OCI-LY3 (cell line): Measurements from ENCODE around the gene KLF3.

Experiments used
- H2AFZ ChIP-seq: fragments of 200-600, 300-600 bp; shearing (Covaris generic); 2 replicates; pipeline ENCODE4 v1.6.0; 2014; ENCODE audit warnings: antibody characterized with exemption, low read depth, low read length
- H3K27ac ChIP-seq: fragments of 200-600, 300-600 bp; sonication (generic); 2 replicates; pipeline ENCODE4 v1.5.1; 2014; ENCODE audit warnings: mild to moderate bottlenecking, low read length, moderate library complexity, mixed read lengths
- H3K27me3 ChIP-seq: fragments of 200-600, 300-600 bp; sonication (generic); 2 replicates; pipeline ENCODE4 v1.6.1; 2014; ENCODE audit warnings: low read depth, low read length, mixed read lengths
- H3K36me3 ChIP-seq: fragments of 200-600, 300-600 bp; sonication (generic); replicated peaks from 2 replicates; pipeline ENCODE3; 2014; ENCODE audit warnings: low read depth, low read length, mixed read lengths
- H3K4me1 ChIP-seq: fragments of 300-600, 200-600 bp; sonication (generic); 2 replicates; pipeline ENCODE4 v1.6.1; 2014; ENCODE audit warnings: low read length, mixed read lengths
- H3K4me2 ChIP-seq: fragments of 200-600, 300-600 bp; sonication (generic); 2 replicates; pipeline ENCODE4 v1.6.1; 2014; ENCODE audit warnings: low read length, mixed read lengths
- H3K4me3 ChIP-seq: fragments of 300-600, 200-600 bp; sonication (generic); 2 replicates; pipeline ENCODE4 v1.5.1; 2014; ENCODE audit warnings: antibody characterized with exemption, mild to moderate bottlenecking, low read length, moderate library complexity
- H3K79me2 ChIP-seq: fragments of 300-600, 200-600 bp; shearing (Covaris generic); 2 replicates; pipeline ENCODE4 v1.6.1; 2014; ENCODE audit warnings: mild to moderate bottlenecking, low read length, mixed read lengths
- H3K9ac ChIP-seq: fragments of 300-600, 200-600 bp; shearing (Covaris generic); 2 replicates; pipeline ENCODE4 v1.6.0; 2014; ENCODE audit warnings: mild to moderate bottlenecking, low read length, moderate library complexity
- H3K9me3 ChIP-seq: fragments of 200-600, 300-600 bp; shearing (Covaris generic); 2 replicates; pipeline ENCODE4 v1.6.1; 2014; ENCODE audit warnings: low read length, mixed read lengths; ENCODE audit not compliant: insufficient read depth
- H4K20me1 ChIP-seq: fragments of 200-600, 300-600 bp; sonication (generic); 2 replicates; pipeline ENCODE4 v1.6.1; 2016; ENCODE audit warnings: low read length, mixed read lengths; ENCODE audit not compliant: insufficient read depth
- CTCF ChIP-seq: fragments of 200-600, 300-600 bp; sonication (generic); IDR thresholded peaks from 2 replicates; pipeline ENCODE4 v1.5.1; 2014; ENCODE audit warnings: antibody characterized with exemption, low read length, low read depth
- EZH2phosphoT487 ChIP-seq: fragments of 200-600 bp; shearing (Covaris generic); IDR thresholded peaks from 2 replicates; pipeline ENCODE4 v1.6.1; 2018; ENCODE audit warnings: antibody characterized with exemption, mixed run types, low read depth

KLF3 gene

GRCh38 chr4:38738940-38739803 lies 75.2 kb downstream of the KLF3 start:
- Histone ChIP-seq H2AFZ (no peak overlapping the region), H3K36me3 (no peaks in the 10 kb centered on the region), H3K9ac (no peak overlapping the region), H3K4me1 (peaks cover 19% of the 10 kb centered on the region), H3K27ac (no peak overlapping the region), H3K9me3 (no peaks in the 10 kb centered on the region), H3K4me2 (no peak overlapping the region), H4K20me1 (no peaks in the 10 kb centered on the region), H3K4me3 (no peak overlapping the region), H3K79me2 (no peaks in the 10 kb centered on the region), H3K27me3 (no peaks in the 10 kb centered on the region)
- TF ChIP-seq CTCF = no peak
- TF ChIP-seq EZH2phosphoT487 = no peak

GRCh38 chr4:38740303-38740702 lies 76.3 kb downstream of the KLF3 start:
- Histone ChIP-seq H3K9ac (no peak overlapping the region), H3K4me2 (no peak overlapping the region), H3K9me3 (no peaks in the 10 kb centered on the region), H3K79me2 (no peaks in the 10 kb centered on the region), H3K36me3 (no peaks in the 10 kb centered on the region), H3K4me3 (no peak overlapping the region), H3K27ac (no peak overlapping the region), H3K4me1 (peaks cover 22% of the 10 kb centered on the region), H4K20me1 (no peaks in the 10 kb centered on the region), H2AFZ (no peak overlapping the region), H3K27me3 (no peaks in the 10 kb centered on the region)
- TF ChIP-seq EZH2phosphoT487 = no peak
- TF ChIP-seq CTCF = no peak

GRCh38 chr4:38743866-38744265 lies 79.9 kb downstream of the KLF3 start:
- Histone ChIP-seq H3K79me2 (no peaks in the 10 kb centered on the region), H3K36me3 (peaks cover 10% of the 10 kb centered on the region), H3K27ac (no peak overlapping the region), H3K9ac (no peak overlapping the region), H3K27me3 (no peaks in the 10 kb centered on the region), H3K4me2 (peak overlapping the region; percentile 72), H2AFZ (no peak overlapping the region), H3K4me3 (peak overlapping the region; percentile 35), H3K9me3 (0 out of 2 replicates have a peak, but pooled peaks cover 1% of the 10 kb centered on the region), H4K20me1 (no peaks in the 10 kb centered on the region), H3K4me1 (peaks cover 22% of the 10 kb centered on the region)
- TF ChIP-seq EZH2phosphoT487 (no peak), CTCF (no peak)

DNA sequence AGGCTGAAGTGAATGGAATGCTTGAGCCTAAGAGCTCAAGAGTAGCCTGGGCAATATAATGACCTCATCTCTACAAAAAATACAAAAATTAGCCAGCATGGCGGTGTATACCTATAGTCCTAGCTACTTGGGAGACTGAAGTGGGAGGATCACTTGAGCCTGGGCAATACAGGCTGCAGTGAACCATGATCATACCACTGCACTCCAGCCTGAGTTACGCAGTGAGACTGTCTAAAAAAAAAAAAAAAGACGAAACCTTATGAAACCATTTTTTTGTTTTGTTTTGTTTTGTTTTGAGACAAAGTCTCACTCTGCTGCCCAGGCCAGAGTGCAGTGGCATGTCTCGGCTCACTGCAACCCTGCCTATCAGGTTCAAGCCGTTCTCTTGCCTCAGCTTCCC lies 81.9 kb downstream of the KLF3 start:
- Histone ChIP-seq H3K4me2 (no peak overlapping the region), H3K79me2 (no peaks in the 10 kb centered on the region), H4K20me1 (no peaks in the 10 kb centered on the region), H3K27me3 (no peaks in the 10 kb centered on the region), H2AFZ (no peak overlapping the region), H3K36me3 (peaks cover 10% of the 10 kb centered on the region), H3K4me1 (peaks cover 22% of the 10 kb centered on the region), H3K27ac (no peak overlapping the region), H3K4me3 (no peak overlapping the region), H3K9me3 (0 out of 2 replicates have a peak, but pooled peaks cover 3% of the 10 kb centered on the region), H3K9ac (no peak overlapping the region)
- TF ChIP-seq EZH2phosphoT487 = no peak
- TF ChIP-seq CTCF = no peak
